WTC11 (cell line): ENCODE data around the gene C6orf120. TPM values are rescaled to one million over a fixed set of nuclear protein-coding genes. Genes with fewer than 3 reads are reported as not detected.

Experiments used
- ATAC-seq: fragments of 200-7000 bp; cut with Tn5 transposase; 2 replicates; pipeline ENCODE4 v1.10.0; 2021; ENCODE audit warnings: mild to moderate bottlenecking, moderate library complexity
- CTCF ChIA-PET: fragments of 300-600 bp; sonication (Branson Sonifier 250); formaldehyde crosslinking; loops from one replicate; lab custom pipeline; 2021; ENCODE audit warnings: antibody characterized with exemption; lab: Charles Lee
- POLR2A ChIA-PET: fragments of 350-600 bp; sonication (Branson Sonifier 250); formaldehyde crosslinking; loops from one replicate; lab custom pipeline; 2021; ENCODE audit warnings: antibody characterized with exemption; lab: Charles Lee
- DNase-seq: peaks from one replicate; pipeline ENCODE4 v3.0.0; 2021; ENCODE audit warnings: low spot score
- H3K27ac Mint-ChIP-seq: 2 replicates; pipeline ENCODE4 v1.8.0; 2021; ENCODE audit warnings: mixed read lengths
- H3K27me3 Mint-ChIP-seq: 2 replicates; pipeline ENCODE4 v1.8.0; 2021; ENCODE audit warnings: low read depth, mild to moderate bottlenecking, moderate library complexity, mixed read lengths
- H3K36me3 Mint-ChIP-seq: 2 replicates; pipeline ENCODE4 v1.8.0; 2021; ENCODE audit warnings: mixed read lengths
- H3K4me1 Mint-ChIP-seq: 2 replicates; pipeline ENCODE4 v1.8.0; 2022; ENCODE audit warnings: mixed read lengths
- H3K4me3 Mint-ChIP-seq: 2 replicates; pipeline ENCODE4 v1.8.0; 2021; ENCODE audit warnings: mild to moderate bottlenecking, moderate library complexity, mixed read lengths
- H3K9me3 Mint-ChIP-seq: 2 replicates; pipeline ENCODE4 v1.8.0; 2021; ENCODE audit warnings: mixed read lengths
- FOXP1 ChIP-seq: sonication (generic); formaldehyde crosslinking; IDR thresholded peaks from 2 replicates; pipeline ENCODE4 v1.8.0; 2022; ENCODE audit warnings: missing genetic modification reagents, mild to moderate bottlenecking, moderate library complexity, borderline replicate concordance
- GRHL2 ChIP-seq: fragments of 250-450 bp; sonication (Bioruptor Pico); IDR thresholded peaks from 2 replicates; pipeline ENCODE4 v1.8.0; 2022; ENCODE audit warnings: mild to moderate bottlenecking, moderate library complexity; ENCODE audit not compliant: insufficient replicate concordance, severe bottlenecking
- JAZF1 ChIP-seq: fragments of 250-450 bp; sonication (Bioruptor Pico); IDR thresholded peaks from 2 replicates; pipeline ENCODE4 v1.9.0; 2021; ENCODE audit warnings: moderate library complexity, mild to moderate bottlenecking, inconsistent platforms
- NFE2L1 ChIP-seq: sonication (generic); formaldehyde crosslinking; IDR thresholded peaks from 2 replicates; pipeline ENCODE4 v1.8.1; 2023; ENCODE audit warnings: missing genetic modification reagents
- PRRX2 ChIP-seq: fragments of 250-450 bp; sonication (Bioruptor Pico); IDR thresholded peaks from 2 replicates; pipeline ENCODE4 v1.8.0; 2021; ENCODE audit warnings: mild to moderate bottlenecking
- SMAD4 ChIP-seq: sonication (generic); formaldehyde crosslinking; IDR thresholded peaks from 2 replicates; pipeline ENCODE4 v1.8.0; 2022; ENCODE audit warnings: mild to moderate bottlenecking, missing genetic modification reagents
- ZNF232 ChIP-seq: sonication (generic); formaldehyde crosslinking; IDR thresholded peaks from 2 replicates; pipeline ENCODE4 v1.8.0; 2022; ENCODE audit warnings: mild to moderate bottlenecking, missing genetic modification reagents
- ZNF263 ChIP-seq: sonication (generic); formaldehyde crosslinking; IDR thresholded peaks from 2 replicates; pipeline ENCODE4 v1.8.1; 2022; ENCODE audit warnings: low read depth, mild to moderate bottlenecking, moderate library complexity, missing genetic modification reagents
- total RNA-seq: library from RNA; stranded (reverse); gene quantifications from 3 replicates; pipeline ENCODE4 v1.2.3, GENCODE V29; 2021
- TF ChIP-seq, protein P1 (sequence below): sonication (generic); formaldehyde crosslinking; IDR thresholded peaks from 2 replicates; pipeline ENCODE4 v1.8.0; 2023; ENCODE audit warnings: missing genetic modification reagents
- TF ChIP-seq, protein P2 (sequence below): fragments of 200-600 bp; IDR thresholded peaks from 2 replicates; pipeline ENCODE4 v1.8.0; 2022; ENCODE audit warnings: antibody characterized with exemption
- TF ChIP-seq, protein P3 (sequence below): sonication (generic); formaldehyde crosslinking; IDR thresholded peaks from 2 replicates; pipeline ENCODE4 v1.8.1; 2022; ENCODE audit warnings: mild to moderate bottlenecking, missing genetic modification reagents, moderate library complexity, borderline replicate concordance
- TF ChIP-seq, protein P4 (sequence below): sonication (generic); formaldehyde crosslinking; IDR thresholded peaks from 2 replicates; pipeline ENCODE4 v1.8.1; 2023; ENCODE audit warnings: mild to moderate bottlenecking, missing genetic modification reagents, borderline replicate concordance
- TF ChIP-seq, protein P5 (sequence below): sonication (generic); formaldehyde crosslinking; IDR thresholded peaks from 2 replicates; pipeline ENCODE4 v1.8.0; 2023; ENCODE audit warnings: mild to moderate bottlenecking, missing genetic modification reagents
- TF ChIP-seq, protein P6 (sequence below): sonication (generic); formaldehyde crosslinking; conservative IDR thresholded peaks from 2 replicates; pipeline ENCODE4 v1.8.1; 2023; ENCODE audit warnings: mild to moderate bottlenecking, low read depth, missing genetic modification reagents, moderate library complexity

Gene C6orf120
- total RNA-seq, 1 experiment from 2014 or later, result 34.5 TPM

DNA sequence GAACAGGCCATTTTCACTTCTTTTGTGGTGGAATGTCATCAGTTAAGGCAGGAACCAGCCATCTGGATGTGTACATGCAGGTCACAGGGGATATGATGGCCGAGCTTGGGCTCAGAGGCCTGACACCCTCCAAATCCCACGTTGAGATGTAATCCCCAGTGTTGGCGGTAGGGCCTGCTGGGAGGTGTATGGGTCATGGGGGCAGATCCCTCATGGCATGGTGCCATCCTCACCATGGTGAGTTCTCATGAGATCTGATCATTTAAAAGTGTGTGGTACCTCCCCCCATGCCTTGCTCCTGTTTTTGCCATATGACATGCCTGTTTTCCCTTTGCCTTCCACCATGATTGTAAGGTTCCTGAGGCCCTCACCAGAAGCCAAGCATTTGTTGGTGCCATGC is 26.9 kb upstream of the C6orf120 start:
- ChIA-PET POLR2A (no interaction called here), CTCF (no interaction called here)
- TF ChIP-seq, protein P1, sequence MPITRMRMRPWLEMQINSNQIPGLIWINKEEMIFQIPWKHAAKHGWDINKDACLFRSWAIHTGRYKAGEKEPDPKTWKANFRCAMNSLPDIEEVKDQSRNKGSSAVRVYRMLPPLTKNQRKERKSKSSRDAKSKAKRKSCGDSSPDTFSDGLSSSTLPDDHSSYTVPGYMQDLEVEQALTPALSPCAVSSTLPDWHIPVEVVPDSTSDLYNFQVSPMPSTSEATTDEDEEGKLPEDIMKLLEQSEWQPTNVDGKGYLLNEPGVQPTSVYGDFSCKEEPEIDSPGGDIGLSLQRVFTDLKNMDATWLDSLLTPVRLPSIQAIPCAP, result no peak
- TF ChIP-seq FOXP1 (CRISPR knock-in tag) (no peak), JAZF1 (no peak), NFE2L1 (no peak), GRHL2 (CRISPR knock-in tag) (no peak), PRRX2 (CRISPR knock-in tag) (no peak), ZNF232 (no peak), ZNF263 (CRISPR knock-in tag) (no peak), SMAD4 (CRISPR knock-in tag) (no peak)
- TF ChIP-seq, protein P2, sequence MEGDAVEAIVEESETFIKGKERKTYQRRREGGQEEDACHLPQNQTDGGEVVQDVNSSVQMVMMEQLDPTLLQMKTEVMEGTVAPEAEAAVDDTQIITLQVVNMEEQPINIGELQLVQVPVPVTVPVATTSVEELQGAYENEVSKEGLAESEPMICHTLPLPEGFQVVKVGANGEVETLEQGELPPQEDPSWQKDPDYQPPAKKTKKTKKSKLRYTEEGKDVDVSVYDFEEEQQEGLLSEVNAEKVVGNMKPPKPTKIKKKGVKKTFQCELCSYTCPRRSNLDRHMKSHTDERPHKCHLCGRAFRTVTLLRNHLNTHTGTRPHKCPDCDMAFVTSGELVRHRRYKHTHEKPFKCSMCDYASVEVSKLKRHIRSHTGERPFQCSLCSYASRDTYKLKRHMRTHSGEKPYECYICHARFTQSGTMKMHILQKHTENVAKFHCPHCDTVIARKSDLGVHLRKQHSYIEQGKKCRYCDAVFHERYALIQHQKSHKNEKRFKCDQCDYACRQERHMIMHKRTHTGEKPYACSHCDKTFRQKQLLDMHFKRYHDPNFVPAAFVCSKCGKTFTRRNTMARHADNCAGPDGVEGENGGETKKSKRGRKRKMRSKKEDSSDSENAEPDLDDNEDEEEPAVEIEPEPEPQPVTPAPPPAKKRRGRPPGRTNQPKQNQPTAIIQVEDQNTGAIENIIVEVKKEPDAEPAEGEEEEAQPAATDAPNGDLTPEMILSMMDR, result no peak
- TF ChIP-seq, protein P3, sequence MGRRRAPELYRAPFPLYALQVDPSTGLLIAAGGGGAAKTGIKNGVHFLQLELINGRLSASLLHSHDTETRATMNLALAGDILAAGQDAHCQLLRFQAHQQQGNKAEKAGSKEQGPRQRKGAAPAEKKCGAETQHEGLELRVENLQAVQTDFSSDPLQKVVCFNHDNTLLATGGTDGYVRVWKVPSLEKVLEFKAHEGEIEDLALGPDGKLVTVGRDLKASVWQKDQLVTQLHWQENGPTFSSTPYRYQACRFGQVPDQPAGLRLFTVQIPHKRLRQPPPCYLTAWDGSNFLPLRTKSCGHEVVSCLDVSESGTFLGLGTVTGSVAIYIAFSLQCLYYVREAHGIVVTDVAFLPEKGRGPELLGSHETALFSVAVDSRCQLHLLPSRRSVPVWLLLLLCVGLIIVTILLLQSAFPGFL (CRISPR knock-in tag), result no peak
- TF ChIP-seq, protein P4, sequence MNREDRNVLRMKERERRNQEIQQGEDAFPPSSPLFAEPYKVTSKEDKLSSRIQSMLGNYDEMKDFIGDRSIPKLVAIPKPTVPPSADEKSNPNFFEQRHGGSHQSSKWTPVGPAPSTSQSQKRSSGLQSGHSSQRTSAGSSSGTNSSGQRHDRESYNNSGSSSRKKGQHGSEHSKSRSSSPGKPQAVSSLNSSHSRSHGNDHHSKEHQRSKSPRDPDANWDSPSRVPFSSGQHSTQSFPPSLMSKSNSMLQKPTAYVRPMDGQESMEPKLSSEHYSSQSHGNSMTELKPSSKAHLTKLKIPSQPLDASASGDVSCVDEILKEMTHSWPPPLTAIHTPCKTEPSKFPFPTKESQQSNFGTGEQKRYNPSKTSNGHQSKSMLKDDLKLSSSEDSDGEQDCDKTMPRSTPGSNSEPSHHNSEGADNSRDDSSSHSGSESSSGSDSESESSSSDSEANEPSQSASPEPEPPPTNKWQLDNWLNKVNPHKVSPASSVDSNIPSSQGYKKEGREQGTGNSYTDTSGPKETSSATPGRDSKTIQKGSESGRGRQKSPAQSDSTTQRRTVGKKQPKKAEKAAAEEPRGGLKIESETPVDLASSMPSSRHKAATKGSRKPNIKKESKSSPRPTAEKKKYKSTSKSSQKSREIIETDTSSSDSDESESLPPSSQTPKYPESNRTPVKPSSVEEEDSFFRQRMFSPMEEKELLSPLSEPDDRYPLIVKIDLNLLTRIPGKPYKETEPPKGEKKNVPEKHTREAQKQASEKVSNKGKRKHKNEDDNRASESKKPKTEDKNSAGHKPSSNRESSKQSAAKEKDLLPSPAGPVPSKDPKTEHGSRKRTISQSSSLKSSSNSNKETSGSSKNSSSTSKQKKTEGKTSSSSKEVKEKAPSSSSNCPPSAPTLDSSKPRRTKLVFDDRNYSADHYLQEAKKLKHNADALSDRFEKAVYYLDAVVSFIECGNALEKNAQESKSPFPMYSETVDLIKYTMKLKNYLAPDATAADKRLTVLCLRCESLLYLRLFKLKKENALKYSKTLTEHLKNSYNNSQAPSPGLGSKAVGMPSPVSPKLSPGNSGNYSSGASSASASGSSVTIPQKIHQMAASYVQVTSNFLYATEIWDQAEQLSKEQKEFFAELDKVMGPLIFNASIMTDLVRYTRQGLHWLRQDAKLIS (CRISPR knock-in tag), result no peak
- TF ChIP-seq, protein P5, sequence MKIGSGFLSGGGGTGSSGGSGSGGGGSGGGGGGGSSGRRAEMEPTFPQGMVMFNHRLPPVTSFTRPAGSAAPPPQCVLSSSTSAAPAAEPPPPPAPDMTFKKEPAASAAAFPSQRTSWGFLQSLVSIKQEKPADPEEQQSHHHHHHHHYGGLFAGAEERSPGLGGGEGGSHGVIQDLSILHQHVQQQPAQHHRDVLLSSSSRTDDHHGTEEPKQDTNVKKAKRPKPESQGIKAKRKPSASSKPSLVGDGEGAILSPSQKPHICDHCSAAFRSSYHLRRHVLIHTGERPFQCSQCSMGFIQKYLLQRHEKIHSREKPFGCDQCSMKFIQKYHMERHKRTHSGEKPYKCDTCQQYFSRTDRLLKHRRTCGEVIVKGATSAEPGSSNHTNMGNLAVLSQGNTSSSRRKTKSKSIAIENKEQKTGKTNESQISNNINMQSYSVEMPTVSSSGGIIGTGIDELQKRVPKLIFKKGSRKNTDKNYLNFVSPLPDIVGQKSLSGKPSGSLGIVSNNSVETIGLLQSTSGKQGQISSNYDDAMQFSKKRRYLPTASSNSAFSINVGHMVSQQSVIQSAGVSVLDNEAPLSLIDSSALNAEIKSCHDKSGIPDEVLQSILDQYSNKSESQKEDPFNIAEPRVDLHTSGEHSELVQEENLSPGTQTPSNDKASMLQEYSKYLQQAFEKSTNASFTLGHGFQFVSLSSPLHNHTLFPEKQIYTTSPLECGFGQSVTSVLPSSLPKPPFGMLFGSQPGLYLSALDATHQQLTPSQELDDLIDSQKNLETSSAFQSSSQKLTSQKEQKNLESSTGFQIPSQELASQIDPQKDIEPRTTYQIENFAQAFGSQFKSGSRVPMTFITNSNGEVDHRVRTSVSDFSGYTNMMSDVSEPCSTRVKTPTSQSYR (CRISPR knock-in tag), result no peak
- TF ChIP-seq, protein P6, sequence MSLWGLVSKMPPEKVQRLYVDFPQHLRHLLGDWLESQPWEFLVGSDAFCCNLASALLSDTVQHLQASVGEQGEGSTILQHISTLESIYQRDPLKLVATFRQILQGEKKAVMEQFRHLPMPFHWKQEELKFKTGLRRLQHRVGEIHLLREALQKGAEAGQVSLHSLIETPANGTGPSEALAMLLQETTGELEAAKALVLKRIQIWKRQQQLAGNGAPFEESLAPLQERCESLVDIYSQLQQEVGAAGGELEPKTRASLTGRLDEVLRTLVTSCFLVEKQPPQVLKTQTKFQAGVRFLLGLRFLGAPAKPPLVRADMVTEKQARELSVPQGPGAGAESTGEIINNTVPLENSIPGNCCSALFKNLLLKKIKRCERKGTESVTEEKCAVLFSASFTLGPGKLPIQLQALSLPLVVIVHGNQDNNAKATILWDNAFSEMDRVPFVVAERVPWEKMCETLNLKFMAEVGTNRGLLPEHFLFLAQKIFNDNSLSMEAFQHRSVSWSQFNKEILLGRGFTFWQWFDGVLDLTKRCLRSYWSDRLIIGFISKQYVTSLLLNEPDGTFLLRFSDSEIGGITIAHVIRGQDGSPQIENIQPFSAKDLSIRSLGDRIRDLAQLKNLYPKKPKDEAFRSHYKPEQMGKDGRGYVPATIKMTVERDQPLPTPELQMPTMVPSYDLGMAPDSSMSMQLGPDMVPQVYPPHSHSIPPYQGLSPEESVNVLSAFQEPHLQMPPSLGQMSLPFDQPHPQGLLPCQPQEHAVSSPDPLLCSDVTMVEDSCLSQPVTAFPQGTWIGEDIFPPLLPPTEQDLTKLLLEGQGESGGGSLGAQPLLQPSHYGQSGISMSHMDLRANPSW (CRISPR knock-in tag), result no peak
- Mint-ChIP-seq H3K27ac (no peak overlapping the region), H3K36me3 (peaks cover 66% of the 10 kb centered on the region), H3K27me3 (no peaks in the 10 kb centered on the region), H3K9me3 (no peaks in the 10 kb centered on the region), H3K4me1 (peaks cover 12% of the 10 kb centered on the region), H3K4me3 (no peak overlapping the region)
- ATAC-seq, result no peak
- DNase-seq, result no peak
